Activated naive CD4-positive, alpha-beta T cell treated with anti-CD3 and anti-CD28 coated beads for 36 hours (primary cell): ENCODE data around the gene KRTAP6-1. TPM values are rescaled to one million over a fixed set of nuclear protein-coding genes. Genes with fewer than 3 reads are reported as not detected.

Experiments
- CTCF ChIA-PET: fragments of 350-600 bp; sonication (Branson Sonifier 250); formaldehyde crosslinking; loops from one replicate; lab custom pipeline; 2021; ENCODE audit warnings: antibody characterized with exemption; lab: Charles Lee
- DNase-seq: peaks from one replicate; pipeline ENCODE4 v3.0.0-alpha.2; 2020
- H3K27ac Mint-ChIP-seq: one replicate; pipeline ENCODE4 v1.8.0; 2021; ENCODE audit warnings: mild to moderate bottlenecking, mixed read lengths
- H3K27me3 Mint-ChIP-seq: one replicate; pipeline ENCODE4 v1.8.0; 2021; ENCODE audit warnings: low read depth, mixed read lengths
- H3K36me3 Mint-ChIP-seq: one replicate; pipeline ENCODE4 v1.8.0; 2021; ENCODE audit warnings: low read depth, mixed read lengths
- H3K4me1 Mint-ChIP-seq: one replicate; pipeline ENCODE4 v1.8.0; 2021; ENCODE audit warnings: low read depth, mixed read lengths
- H3K4me3 Mint-ChIP-seq: one replicate; pipeline ENCODE4 v1.8.0; 2021; ENCODE audit warnings: mild to moderate bottlenecking, moderate library complexity, mixed read lengths
- H3K9me3 Mint-ChIP-seq: one replicate; pipeline ENCODE4 v1.8.0; 2021; ENCODE audit warnings: mixed read lengths
- intact Hi-C: fragments of 100-400 bp; cut with micrococcal nuclease; formaldehyde crosslinking; loops from one replicate; pipeline ENCODE4 v1.15.1; 2023
- total RNA-seq, 2 experiments: library from RNA; stranded (reverse); gene quantifications; one replicate each; pipeline ENCODE4 v1.2.3, GENCODE V29; 2021

KRTAP6-1 gene
- total RNA-seq, 2 experiments from 2014 or later, result not detected

GRCh38 chr21:30615199-30615598 lies 1.5 kb upstream of the KRTAP6-1 start:
- DNase-seq, result no peak
- H3K27me3 Mint-ChIP-seq, result no peaks in the 10 kb centered on the region
- H3K36me3 Mint-ChIP-seq, result no peaks in the 10 kb centered on the region
- H3K27ac Mint-ChIP-seq, result no peak overlapping the region
- CTCF ChIA-PET, result no interaction called here
- intact Hi-C loops, result no loop called here
- H3K9me3 Mint-ChIP-seq, result peaks cover 4% of the 10 kb centered on the region
- no peaks in the 10 kb centered on the region for H3K4me1 Mint-ChIP-seq
- no peak overlapping the region for H3K4me3 Mint-ChIP-seq

- Mint-ChIP-seq H3K27me3 (no peaks in the 10 kb centered on the region), H3K27ac (no peak overlapping the region), H3K36me3 (no peaks in the 10 kb centered on the region), H3K4me3 (no peak overlapping the region), H3K4me1 (no peaks in the 10 kb centered on the region), H3K9me3 (peaks cover 4% of the 10 kb centered on the region)
- DNase-seq, result no peak
- CTCF ChIA-PET, result no interaction called here
- intact Hi-C loops, result no loop called here
Observed at GRCh38 chr21:30612132-30612531, 1.6 kb downstream of the KRTAP6-1 start.

GRCh38 chr21:30605968-30606367 lies 7.8 kb downstream of the KRTAP6-1 start:
- Mint-ChIP-seq H3K36me3 (no peaks in the 10 kb centered on the region), H3K9me3 (peaks cover 6% of the 10 kb centered on the region), H3K4me1 (no peaks in the 10 kb centered on the region), H3K27me3 (peaks cover 3% of the 10 kb centered on the region), H3K27ac (no peak overlapping the region), H3K4me3 (no peak overlapping the region)
- DNase-seq, result no peak
- CTCF ChIA-PET, result no interaction called here
- intact Hi-C loops, result no loop called here

- Mint-ChIP-seq H3K9me3 (peaks cover 3% of the 10 kb centered on the region), H3K36me3 (no peaks in the 10 kb centered on the region), H3K27ac (no peak within 1 kb of the TSS), H3K27me3 (peaks cover 3% of the 10 kb centered on the region), H3K4me1 (no peaks in the 10 kb centered on the region), H3K4me3 (no peak within 1 kb of the TSS)
- CTCF ChIA-PET, result no interaction called here
- intact Hi-C loops, result no loop called here
- DNase-seq, result no peak
Observed at GRCh38 chr21:30600787-30601186, 12.9 kb downstream of the KRTAP6-1 start, which contains the start of gene KRTAP22-1. TSS of gene KRTAP22-1 (plus strand) at chr21:30601087.

GRCh38 chr21:30598802-30599201 lies 14.9 kb downstream of the KRTAP6-1 start, which contains the start of gene KRTAP6-2:
TSS of gene KRTAP6-2 (minus strand) at chr21:30598902. CDS start at chr21:30598874, 28 bp downstream.
- no peak within 1 kb of the TSS for H3K4me3 Mint-ChIP-seq
- H3K27me3 Mint-ChIP-seq, result peaks cover 3% of the 10 kb centered on the region
- H3K27ac Mint-ChIP-seq, result no peak within 1 kb of the TSS
- H3K4me1 Mint-ChIP-seq, result no peaks in the 10 kb centered on the region
- peaks cover 3% of the 10 kb centered on the region for H3K9me3 Mint-ChIP-seq
- CTCF ChIA-PET, result no interaction called here
- H3K36me3 Mint-ChIP-seq, result no peaks in the 10 kb centered on the region
- DNase-seq, result no peak
- intact Hi-C loops, result no loop called here

- Mint-ChIP-seq H3K27ac (no peak within 1 kb of the TSS), H3K4me3 (no peak within 1 kb of the TSS), H3K36me3 (no peaks in the 10 kb centered on the region), H3K27me3 (no peaks in the 10 kb centered on the region), H3K9me3 (no peaks in the 10 kb centered on the region), H3K4me1 (no peaks in the 10 kb centered on the region)
- no peak for DNase-seq
- CTCF ChIA-PET, result no interaction called here
- intact Hi-C loops, result no loop called here
Observed at GRCh38 chr21:30592140-30592539, 21.6 kb downstream of the KRTAP6-1 start, which contains the start of gene KRTAP6-3. TSS of gene KRTAP6-3 (plus strand) at chr21:30592440. CDS start at chr21:30592446, 6 bp downstream.

- intact Hi-C loops, result no loop called here
- no peak for DNase-seq
- no peaks in the 10 kb centered on the region for H3K27me3 Mint-ChIP-seq
- H3K9me3 Mint-ChIP-seq, result no peaks in the 10 kb centered on the region
- no peaks in the 10 kb centered on the region for H3K4me1 Mint-ChIP-seq
- no peak within 1 kb of the TSS for H3K27ac Mint-ChIP-seq
- H3K4me3 Mint-ChIP-seq, result no peak within 1 kb of the TSS
- no peaks in the 10 kb centered on the region for H3K36me3 Mint-ChIP-seq
- CTCF ChIA-PET, result no interaction called here
Observed at GRCh38 chr21:30590297-30590696, 23.4 kb downstream of the KRTAP6-1 start, which contains the start of gene KRTAP22-2. TSS of gene KRTAP22-2 (minus strand) at chr21:30590397.

GRCh38 chr21:30582870-30583269 lies 30.9 kb downstream of the KRTAP6-1 start:
- H3K9me3 Mint-ChIP-seq, result peaks cover 3% of the 10 kb centered on the region
- no peak overlapping the region for H3K4me3 Mint-ChIP-seq
- intact Hi-C loops, result no loop called here
- no peaks in the 10 kb centered on the region for H3K36me3 Mint-ChIP-seq
- CTCF ChIA-PET, result no interaction called here
- DNase-seq, result no peak
- H3K27me3 Mint-ChIP-seq, result no peaks in the 10 kb centered on the region
- no peaks in the 10 kb centered on the region for H3K4me1 Mint-ChIP-seq
- H3K27ac Mint-ChIP-seq, result no peak overlapping the region

GRCh38 chr21:30580132-30580531 lies 33.6 kb downstream of the KRTAP6-1 start:
- H3K36me3 Mint-ChIP-seq, result no peaks in the 10 kb centered on the region
- DNase-seq, result no peak
- H3K27ac Mint-ChIP-seq, result no peak overlapping the region
- H3K4me3 Mint-ChIP-seq, result no peak overlapping the region
- intact Hi-C loops, result no loop called here
- peaks cover 3% of the 10 kb centered on the region for H3K9me3 Mint-ChIP-seq
- H3K27me3 Mint-ChIP-seq, result no peaks in the 10 kb centered on the region
- CTCF ChIA-PET, result no interaction called here
- H3K4me1 Mint-ChIP-seq, result no peaks in the 10 kb centered on the region

- H3K4me1 Mint-ChIP-seq, result no peaks in the 10 kb centered on the region
- no peaks in the 10 kb centered on the region for H3K36me3 Mint-ChIP-seq
- H3K9me3 Mint-ChIP-seq, result peaks cover 3% of the 10 kb centered on the region
- H3K27ac Mint-ChIP-seq, result no peak overlapping the region
- intact Hi-C loops, result no loop called here
- no peak overlapping the region for H3K4me3 Mint-ChIP-seq
- CTCF ChIA-PET, result no interaction called here
- DNase-seq, result no peak
- H3K27me3 Mint-ChIP-seq, result no peaks in the 10 kb centered on the region
Observed at GRCh38 chr21:30579346-30579745, 34.4 kb downstream of the KRTAP6-1 start.

- Mint-ChIP-seq H3K9me3 (no peaks in the 10 kb centered on the region), H3K36me3 (no peaks in the 10 kb centered on the region), H3K4me3 (no peak overlapping the region), H3K27me3 (no peaks in the 10 kb centered on the region), H3K4me1 (no peaks in the 10 kb centered on the region), H3K27ac (no peak overlapping the region)
- no peak for DNase-seq
- CTCF ChIA-PET, result no interaction called here
- intact Hi-C loops, result no loop called here
Observed at GRCh38 chr21:30577766-30578165, 36.0 kb downstream of the KRTAP6-1 start.

GRCh38 chr21:30567617-30568016 lies 46.1 kb downstream of the KRTAP6-1 start:
- Mint-ChIP-seq H3K27me3 (no peaks in the 10 kb centered on the region), H3K4me1 (no peaks in the 10 kb centered on the region), H3K27ac (no peak overlapping the region), H3K4me3 (no peak overlapping the region), H3K9me3 (peaks cover 2% of the 10 kb centered on the region), H3K36me3 (no peaks in the 10 kb centered on the region)
- intact Hi-C loops, result no loop called here
- CTCF ChIA-PET, result no interaction called here
- no peak for DNase-seq

GRCh38 chr21:30563630-30564029 lies 50.1 kb downstream of the KRTAP6-1 start:
- CTCF ChIA-PET, result no interaction called here
- no peak overlapping the region for H3K4me3 Mint-ChIP-seq
- no peaks in the 10 kb centered on the region for H3K27me3 Mint-ChIP-seq
- DNase-seq, result no peak
- intact Hi-C loops, result no loop called here
- H3K9me3 Mint-ChIP-seq, result no peaks in the 10 kb centered on the region
- no peaks in the 10 kb centered on the region for H3K36me3 Mint-ChIP-seq
- no peak overlapping the region for H3K27ac Mint-ChIP-seq
- H3K4me1 Mint-ChIP-seq, result no peaks in the 10 kb centered on the region
